Measurements from ENCODE around the gene LTBP4. TPM values are rescaled to one million over a fixed set of nuclear protein-coding genes. Genes with fewer than 3 reads are reported as not detected.
"Not testable (repeated sequence)": the region's sequence is repeated elsewhere in the genome, so short reads cannot be mapped to it uniquely, and the experiment has no call there.

LTBP4 gene, protein sequence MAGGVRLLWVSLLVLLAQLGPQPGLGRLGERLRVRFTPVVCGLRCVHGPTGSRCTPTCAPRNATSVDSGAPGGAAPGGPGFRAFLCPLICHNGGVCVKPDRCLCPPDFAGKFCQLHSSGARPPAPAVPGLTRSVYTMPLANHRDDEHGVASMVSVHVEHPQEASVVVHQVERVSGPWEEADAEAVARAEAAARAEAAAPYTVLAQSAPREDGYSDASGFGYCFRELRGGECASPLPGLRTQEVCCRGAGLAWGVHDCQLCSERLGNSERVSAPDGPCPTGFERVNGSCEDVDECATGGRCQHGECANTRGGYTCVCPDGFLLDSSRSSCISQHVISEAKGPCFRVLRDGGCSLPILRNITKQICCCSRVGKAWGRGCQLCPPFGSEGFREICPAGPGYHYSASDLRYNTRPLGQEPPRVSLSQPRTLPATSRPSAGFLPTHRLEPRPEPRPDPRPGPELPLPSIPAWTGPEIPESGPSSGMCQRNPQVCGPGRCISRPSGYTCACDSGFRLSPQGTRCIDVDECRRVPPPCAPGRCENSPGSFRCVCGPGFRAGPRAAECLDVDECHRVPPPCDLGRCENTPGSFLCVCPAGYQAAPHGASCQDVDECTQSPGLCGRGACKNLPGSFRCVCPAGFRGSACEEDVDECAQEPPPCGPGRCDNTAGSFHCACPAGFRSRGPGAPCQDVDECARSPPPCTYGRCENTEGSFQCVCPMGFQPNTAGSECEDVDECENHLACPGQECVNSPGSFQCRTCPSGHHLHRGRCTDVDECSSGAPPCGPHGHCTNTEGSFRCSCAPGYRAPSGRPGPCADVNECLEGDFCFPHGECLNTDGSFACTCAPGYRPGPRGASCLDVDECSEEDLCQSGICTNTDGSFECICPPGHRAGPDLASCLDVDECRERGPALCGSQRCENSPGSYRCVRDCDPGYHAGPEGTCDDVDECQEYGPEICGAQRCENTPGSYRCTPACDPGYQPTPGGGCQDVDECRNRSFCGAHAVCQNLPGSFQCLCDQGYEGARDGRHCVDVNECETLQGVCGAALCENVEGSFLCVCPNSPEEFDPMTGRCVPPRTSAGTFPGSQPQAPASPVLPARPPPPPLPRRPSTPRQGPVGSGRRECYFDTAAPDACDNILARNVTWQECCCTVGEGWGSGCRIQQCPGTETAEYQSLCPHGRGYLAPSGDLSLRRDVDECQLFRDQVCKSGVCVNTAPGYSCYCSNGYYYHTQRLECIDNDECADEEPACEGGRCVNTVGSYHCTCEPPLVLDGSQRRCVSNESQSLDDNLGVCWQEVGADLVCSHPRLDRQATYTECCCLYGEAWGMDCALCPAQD (N-terminal part only)
- 100 to 1,000 TPM; 178 to 245 TPM for total RNA-seq

DNA sequence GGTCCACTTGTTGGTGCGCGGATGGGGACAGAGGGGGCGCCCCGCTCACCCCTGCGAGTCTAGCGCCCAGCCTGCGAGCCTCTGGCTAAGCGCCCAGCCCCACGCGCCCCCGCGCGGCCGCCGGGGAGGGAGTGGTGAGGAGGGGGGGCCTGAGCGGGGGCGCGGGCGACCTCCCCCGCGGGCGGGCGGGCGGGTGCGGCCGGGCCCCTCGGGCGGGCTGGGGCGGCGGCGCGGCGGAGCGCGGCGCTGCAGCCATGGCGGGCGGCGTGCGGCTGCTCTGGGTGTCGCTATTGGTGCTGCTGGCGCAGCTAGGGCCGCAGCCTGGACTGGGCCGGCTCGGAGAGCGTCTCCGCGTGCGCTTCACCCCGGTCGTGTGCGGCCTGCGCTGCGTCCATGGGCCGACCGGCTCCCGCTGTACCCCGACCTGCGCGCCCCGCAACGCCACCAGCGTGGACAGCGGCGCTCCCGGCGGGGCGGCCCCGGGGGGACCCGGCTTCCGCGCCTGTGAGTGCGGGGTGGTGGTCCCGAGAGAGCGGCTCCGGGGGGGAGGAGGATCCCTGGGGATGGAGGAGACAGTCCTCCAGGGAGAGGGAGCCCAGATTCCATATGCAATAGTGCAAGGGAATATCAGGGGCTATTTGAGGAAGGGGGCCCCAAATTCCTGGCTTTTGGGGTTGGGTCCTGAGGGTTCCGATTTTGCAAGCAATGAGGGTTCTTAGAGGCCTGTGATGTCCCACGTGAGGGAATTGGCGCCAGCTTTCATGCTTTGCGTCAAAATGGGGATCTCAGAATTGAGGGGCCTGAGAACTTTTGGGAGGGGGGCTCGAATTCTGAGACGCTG is at the start of gene LTBP4:
Gene LTBP4, plus strand, starts transcription at position 236 of the 841 bp plus-strand sequence. Its CDS starts 19 bp downstream, at position 255.
- Mint-ChIP-seq H3K9me3 (no peaks in the 10 kb centered on the region), H3K27ac (no peak within 1 kb of the TSS), H3K36me3 (no peaks in the 10 kb centered on the region)
- ATAC-seq (no peak), DNase-seq (ENCODE audit: low spot score in 2 of 2) (no peak)

DNA sequence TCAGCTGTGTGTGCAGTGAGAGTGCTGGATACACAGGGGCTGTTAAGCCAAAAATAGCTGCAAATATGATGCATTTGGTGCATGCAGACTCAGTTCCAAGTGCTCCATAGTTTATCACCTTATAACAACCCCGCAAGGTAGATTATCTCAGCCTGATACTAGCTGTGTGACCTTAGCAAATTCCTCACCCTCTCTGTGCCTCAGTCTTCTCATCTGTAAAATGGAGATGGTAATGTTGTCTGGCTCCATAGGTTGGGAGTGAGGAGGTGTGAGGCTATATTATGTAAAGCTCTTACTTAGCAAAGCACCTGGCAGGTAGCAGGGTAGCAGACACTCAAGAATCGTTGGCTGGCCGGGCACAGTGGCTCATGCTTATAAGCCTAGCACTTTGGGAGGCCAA is 48.3 kb upstream of the LTBP4 start:
- Mint-ChIP-seq H3K9me3 (no peaks in the 10 kb centered on the region), H3K36me3 (no peaks in the 10 kb centered on the region), H3K27ac (no peak overlapping the region)
- ATAC-seq: no peak
- DNase-seq (ENCODE audit: low spot score in 2 of 2): no peak

DNA sequence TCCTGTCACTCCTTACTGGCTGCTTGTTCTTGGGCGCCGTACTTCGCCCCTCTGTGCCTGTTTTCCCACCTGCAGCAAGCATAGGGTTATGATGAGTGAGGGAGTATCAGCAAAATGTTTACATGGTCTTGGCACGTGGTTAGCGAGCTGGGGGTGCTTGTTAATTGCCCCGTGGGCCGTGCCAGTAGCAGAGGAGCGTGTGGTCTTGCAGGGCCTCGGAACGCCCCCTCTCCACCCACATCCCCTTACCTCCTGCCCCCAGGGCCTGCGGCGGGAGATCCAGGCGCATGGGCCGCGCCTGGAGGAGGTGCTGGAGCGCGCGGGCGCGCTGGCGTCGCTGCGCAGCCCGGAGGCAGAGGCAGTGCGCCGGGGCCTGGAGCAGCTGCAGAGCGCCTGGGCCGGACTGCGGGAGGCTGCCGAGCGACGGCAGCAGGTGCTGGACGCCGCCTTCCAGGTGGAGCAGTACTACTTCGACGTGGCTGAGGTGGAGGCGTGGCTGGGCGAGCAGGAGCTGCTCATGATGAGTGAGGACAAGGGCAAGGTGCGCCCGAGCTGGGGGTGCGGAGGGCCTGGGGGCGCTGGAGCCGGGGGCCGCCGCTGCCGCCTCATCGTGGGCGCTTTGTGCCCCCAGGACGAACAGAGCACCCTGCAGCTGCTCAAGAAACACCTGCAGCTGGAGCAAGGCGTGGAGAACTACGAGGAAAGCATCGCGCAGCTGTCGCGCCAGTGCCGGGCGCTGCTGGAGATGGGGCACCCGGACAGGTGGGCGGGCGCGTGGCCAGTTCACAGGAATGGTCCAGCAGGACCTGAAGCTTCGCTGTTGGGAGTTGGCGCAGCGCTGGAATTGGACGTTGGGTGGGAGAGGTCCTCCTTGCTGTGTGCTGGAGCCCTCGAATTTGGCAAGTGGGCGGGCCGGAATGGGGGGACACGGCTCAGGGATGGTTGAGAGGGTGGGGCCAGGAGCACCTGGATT is 47.0 kb upstream of the LTBP4 start:
- Mint-ChIP-seq H3K27ac (no peak overlapping the region), H3K9me3 (no peaks in the 10 kb centered on the region), H3K36me3 (no peaks in the 10 kb centered on the region)
- no peak for DNase-seq (ENCODE audit: low spot score in 2 of 2)
- no peak for ATAC-seq

DNA sequence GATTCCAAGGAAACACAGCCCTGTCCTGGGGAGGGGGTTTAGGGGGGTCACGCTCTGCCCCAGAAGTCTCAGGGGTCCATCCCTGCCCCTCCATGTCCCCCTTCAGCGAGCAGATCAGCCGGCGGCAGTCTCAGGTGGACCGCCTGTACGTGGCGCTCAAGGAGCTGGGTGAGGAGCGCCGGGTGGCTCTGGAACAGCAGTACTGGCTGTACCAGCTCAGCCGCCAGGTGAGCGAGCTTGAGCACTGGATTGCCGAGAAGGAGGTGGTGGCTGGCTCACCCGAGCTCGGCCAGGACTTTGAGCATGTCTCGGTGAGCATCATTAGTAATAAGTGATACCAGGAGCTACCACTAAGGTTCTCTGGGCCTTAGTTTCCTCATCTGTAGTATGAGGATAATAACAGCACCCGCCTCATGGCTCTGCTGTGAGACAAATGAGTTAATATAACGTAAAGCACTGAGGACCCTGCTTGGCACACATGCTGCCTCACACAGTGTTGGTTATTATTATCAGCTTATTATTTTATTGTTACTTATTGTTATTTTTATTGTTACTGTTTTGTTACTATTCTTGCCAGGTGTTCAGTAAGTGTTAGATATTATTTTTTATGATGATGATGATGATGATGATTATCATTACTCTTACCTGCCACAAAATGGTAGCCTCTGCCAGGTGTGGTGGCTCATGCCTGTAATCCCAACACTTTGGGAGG is 45.0 kb upstream of the LTBP4 start:
- no peak for ATAC-seq
- Mint-ChIP-seq H3K36me3 (no peaks in the 10 kb centered on the region), H3K9me3 (no peaks in the 10 kb centered on the region), H3K27ac (no peak overlapping the region)
- DNase-seq (ENCODE audit: low spot score in 2 of 2): no peak

DNA sequence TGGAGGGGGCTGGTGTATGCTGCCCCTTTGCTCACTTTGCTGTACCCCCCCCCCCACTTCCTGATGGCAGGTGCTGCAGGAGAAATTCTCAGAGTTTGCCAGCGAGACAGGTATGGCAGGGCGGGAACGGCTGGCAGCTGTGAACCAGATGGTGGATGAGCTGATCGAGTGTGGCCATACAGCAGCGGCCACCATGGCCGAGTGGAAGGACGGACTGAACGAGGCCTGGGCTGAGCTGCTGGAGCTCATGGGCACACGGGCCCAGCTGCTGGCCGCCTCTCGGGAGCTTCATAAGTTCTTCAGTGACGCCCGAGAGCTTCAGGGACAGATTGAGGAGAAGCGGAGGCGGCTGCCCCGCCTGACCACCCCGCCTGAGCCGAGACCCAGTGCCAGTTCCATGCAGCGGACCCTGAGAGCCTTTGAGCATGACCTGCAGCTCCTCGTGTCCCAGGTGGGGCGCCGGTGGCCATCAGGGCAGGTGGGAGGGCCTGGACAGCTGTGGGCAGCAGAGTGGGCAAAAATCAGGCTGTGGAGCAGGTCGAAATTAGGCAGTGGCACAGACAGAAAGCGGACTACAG is 44.1 kb upstream of the LTBP4 start:
- ATAC-seq (no peak), DNase-seq (ENCODE audit: low spot score in 2 of 2) (no peak)
- H3K9me3 Mint-ChIP-seq: no peaks in the 10 kb centered on the region
- no peak overlapping the region for H3K27ac Mint-ChIP-seq
- H3K36me3 Mint-ChIP-seq: no peaks in the 10 kb centered on the region

DNA sequence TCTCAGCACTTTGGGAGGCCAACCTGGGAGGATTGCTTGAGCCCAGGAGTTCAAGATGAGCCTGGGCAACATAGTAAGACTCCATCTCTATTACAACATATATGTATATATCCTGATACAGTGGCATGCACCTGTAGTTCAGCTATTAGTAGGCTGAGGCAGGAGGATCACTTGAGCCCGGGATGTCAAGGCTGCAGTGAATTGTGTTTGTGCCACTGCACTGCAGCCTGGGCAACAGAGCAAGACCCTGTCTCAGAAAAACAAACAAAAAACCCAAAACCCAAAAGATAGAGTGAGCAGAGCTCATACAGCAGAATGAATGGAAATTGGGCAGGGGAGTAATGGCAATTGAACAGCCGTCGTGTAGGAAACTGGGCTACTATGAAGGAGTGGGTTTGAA is 41.8 kb upstream of the LTBP4 start:
- no peaks in the 10 kb centered on the region for H3K9me3 Mint-ChIP-seq
- no peak overlapping the region for H3K27ac Mint-ChIP-seq
- DNase-seq (ENCODE audit: low spot score in 2 of 2) (no peak), ATAC-seq (no peak)
- H3K36me3 Mint-ChIP-seq: no peaks in the 10 kb centered on the region

DNA sequence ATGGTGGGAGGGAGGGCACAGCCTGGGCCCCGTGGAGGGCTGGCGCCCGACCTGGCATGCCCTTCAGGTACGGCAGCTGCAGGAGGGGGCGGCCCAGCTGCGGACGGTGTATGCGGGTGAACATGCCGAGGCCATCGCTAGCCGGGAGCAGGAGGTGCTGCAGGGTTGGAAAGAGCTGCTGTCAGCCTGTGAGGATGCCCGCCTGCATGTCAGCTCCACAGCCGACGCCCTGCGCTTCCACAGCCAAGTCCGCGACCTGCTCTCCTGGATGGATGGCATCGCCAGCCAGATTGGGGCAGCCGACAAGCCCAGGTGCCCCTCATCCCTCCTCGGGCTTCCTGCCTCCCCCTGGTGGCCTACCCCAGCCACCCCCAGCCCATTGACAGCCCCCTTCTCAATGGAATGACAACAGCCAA is 41.1 kb upstream of the LTBP4 start:
- ATAC-seq (no peak), DNase-seq (ENCODE audit: low spot score in 2 of 2) (no peak)
- no peaks in the 10 kb centered on the region for H3K36me3 Mint-ChIP-seq
- H3K27ac Mint-ChIP-seq: no peak overlapping the region
- no peaks in the 10 kb centered on the region for H3K9me3 Mint-ChIP-seq

DNA sequence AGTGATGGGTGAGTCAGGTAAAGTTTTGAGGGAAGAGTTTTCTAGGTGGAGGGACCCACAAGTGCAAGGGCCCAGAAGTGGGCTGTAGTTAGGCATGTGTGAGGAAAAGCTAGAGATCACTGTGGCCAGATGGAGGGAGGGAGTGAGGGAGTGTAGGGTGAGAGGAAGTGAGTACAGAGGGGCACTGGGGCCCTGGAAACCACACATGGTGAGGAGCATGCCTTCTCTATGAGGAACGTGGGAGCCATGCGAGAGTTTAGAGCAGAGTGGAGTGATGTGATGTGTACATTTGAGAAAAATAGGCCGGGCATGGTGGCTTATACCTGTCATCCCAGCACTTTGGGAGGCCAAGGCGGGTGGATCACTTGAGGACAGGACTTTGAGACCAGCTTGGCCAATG is 39.2 kb upstream of the LTBP4 start:
- no peaks in the 10 kb centered on the region for H3K36me3 Mint-ChIP-seq
- DNase-seq (ENCODE audit: low spot score in 2 of 2) (no peak), ATAC-seq (no peak)
- H3K27ac Mint-ChIP-seq: peak overlapping the region in 1 of 2 donors; percentile 7
- no peaks in the 10 kb centered on the region for H3K9me3 Mint-ChIP-seq

DNA sequence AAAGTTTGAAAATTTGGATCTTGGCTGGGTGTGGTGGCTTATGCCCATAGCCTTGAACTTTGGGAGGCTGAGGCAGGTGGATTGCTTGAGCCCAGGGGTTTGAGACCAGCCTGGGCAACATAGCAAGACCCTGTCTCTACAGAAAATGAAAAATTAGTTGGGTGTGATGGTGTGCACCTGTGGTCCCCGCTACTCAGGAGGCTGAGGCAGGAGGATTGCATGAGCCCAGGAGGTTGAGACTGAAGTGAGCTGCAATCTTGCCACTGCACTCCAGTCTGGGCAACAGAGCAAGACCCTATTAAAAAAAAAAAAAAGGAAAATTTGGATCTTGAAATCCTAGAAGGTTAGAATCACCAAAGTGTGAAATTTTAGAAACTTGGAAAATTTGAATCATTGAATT is 36.6 kb upstream of the LTBP4 start:
- DNase-seq (ENCODE audit: low spot score in 2 of 2); H3K27ac Mint-ChIP-seq; ATAC-seq; H3K36me3 Mint-ChIP-seq; H3K9me3 Mint-ChIP-seq: not testable (repeated sequence)

DNA sequence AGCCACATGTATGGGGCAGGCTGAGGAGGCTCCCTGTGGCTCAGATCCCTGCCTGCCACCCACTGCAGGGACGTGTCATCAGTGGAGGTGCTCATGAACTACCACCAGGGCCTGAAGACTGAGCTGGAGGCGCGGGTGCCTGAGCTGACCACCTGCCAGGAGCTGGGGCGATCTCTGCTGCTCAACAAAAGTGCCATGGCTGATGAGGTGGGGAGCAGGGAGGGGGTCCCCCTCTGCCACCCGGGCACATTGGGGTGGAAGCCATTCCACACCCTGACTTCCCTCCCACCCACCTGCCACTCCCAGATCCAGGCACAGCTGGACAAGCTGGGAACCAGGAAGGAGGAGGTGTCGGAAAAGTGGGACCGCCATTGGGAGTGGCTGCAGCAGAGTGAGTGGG is 35.8 kb upstream of the LTBP4 start:
- no peak for ATAC-seq
- no peak for DNase-seq (ENCODE audit: low spot score in 2 of 2)
- Mint-ChIP-seq H3K9me3 (no peaks in the 10 kb centered on the region), H3K27ac (no peak overlapping the region), H3K36me3 (no peaks in the 10 kb centered on the region)

DNA sequence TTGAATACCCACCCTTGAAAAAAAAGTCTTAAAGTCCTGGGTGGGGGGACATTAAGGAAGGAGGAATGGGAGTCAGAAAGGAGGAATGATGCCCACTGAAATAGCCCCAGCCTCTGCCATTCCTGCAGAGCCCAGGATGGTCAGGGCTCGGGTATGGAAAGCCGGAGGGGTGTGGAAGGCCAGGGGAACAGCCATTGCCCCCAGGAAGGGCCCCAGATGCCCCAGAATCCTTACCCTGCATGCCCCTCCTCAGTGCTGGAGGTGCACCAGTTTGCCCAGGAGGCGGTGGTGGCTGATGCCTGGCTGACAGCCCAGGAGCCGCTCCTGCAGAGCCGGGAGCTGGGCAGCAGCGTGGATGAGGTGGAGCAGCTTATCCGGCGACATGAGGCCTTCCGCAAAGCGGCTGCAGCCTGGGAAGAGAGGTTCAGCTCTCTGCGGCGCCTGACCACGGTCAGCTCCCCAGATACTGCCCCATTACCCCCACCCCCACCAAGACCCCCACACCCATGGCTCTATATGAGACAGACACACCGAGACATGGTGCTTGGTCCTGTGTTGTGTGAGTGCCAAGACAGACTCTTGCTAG is 35.2 kb upstream of the LTBP4 start:
- no peak for DNase-seq (ENCODE audit: low spot score in 2 of 2)
- no peak for ATAC-seq
- Mint-ChIP-seq H3K27ac (no peak overlapping the region), H3K9me3 (peaks cover 0 to 4% of the 10 kb centered on the region in 2 donors), H3K36me3 (no peaks in the 10 kb centered on the region)

DNA sequence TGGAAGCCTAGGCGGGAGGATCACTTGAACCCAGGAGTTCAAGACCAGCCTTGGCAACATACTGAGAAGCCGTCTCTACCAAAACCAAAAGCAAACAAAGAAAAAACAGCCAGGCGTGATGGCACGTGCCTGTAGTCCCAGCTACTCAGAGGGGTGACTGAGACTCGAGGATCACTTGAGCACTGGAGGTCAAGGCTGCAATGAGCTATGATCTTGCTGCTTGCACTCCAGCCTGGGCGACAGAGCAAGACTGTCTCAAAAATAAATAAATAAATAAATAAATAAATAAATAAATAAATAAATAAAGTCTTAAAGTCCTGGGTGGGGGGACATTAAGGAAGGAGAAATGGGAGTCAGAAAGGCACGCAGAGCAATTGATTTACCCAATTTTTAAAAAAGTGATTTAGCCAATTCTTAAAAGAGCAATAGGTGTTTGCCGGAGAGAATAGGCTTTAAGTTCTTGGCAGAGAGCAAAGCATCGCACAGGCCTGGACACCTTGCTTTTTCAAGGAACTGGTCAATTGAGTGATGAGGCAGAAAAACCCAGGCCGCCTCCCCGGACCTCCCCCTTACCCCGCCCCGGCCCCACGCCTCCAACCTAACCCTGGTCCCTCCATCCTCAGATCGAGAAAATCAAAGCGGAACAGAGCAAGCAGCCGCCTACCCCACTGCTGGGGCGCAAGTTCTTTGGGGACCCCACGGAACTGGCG is 34.0 kb upstream of the LTBP4 start:
- no peak for ATAC-seq
- Mint-ChIP-seq H3K27ac (no peak overlapping the region), H3K9me3 (peaks cover 0 to 5% of the 10 kb centered on the region in 2 donors), H3K36me3 (no peaks in the 10 kb centered on the region)
- no peak for DNase-seq (ENCODE audit: low spot score in 2 of 2)

DNA sequence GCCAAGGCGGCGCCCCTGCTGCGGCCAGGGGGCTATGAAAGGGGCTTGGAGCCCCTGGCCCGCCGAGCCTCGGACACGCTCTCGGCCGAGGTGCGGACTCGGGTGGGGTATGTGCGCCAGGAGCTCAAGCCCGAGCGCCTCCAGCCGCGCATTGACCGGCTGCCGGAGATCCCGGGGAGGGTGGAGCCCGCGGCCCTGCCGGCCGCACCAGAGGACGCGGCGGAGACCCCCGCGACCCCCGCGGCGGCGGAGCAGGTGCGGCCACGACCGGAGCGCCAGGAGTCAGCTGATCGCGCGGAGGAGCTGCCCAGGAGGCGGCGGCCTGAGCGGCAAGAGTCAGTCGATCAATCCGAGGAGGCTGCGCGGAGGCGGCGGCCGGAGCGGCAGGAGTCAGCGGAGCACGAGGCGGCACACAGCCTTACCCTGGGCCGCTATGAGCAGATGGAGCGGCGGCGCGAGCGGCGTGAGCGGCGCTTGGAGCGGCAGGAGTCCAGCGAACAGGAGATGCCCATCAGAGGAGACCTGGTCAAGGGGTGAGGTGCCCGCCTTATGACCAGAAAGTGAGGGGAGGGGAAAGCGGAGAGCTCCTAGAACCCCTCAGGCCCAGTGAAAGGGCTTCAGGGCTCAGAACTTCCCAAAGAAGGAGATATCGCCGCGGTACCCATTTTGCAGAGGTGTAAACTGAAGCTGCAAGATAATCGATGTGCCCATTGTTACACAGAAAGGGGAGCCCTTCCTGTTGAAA is 33.2 kb upstream of the LTBP4 start:
- H3K9me3 Mint-ChIP-seq: peaks cover 0 to 5% of the 10 kb centered on the region in 2 donors
- ATAC-seq (no peak), DNase-seq (ENCODE audit: low spot score in 2 of 2) (no peak)
- H3K27ac Mint-ChIP-seq: no peak overlapping the region
- H3K36me3 Mint-ChIP-seq: no peaks in the 10 kb centered on the region

All from activated naive CD4-positive, alpha-beta T cell treated with anti-CD3 and anti-CD28 coated beads, Interleukin-2, amount 50 U/mL, for 72 hours (primary cell).